IMR-90 (cell line): ENCODE results near the gene KLF8. TPM values are rescaled to one million over a fixed set of nuclear protein-coding genes. Genes with fewer than 3 reads are reported as not detected.

Experiments used
- ATAC-seq: fragments of 200-7000 bp; cut with Tn5 transposase; 2 replicates; pipeline ENCODE4 v1.9.1; 2020; ENCODE audit warnings: low read depth, mild to moderate bottlenecking, moderate library complexity
- BruUV-seq: library from RNA; stranded (reverse); fragments of 400-500 nt; replicated peaks from 2 replicates; lab custom pipeline; 2021; lab: Mats Ljungman, UMichigan
- CTCF ChIA-PET: fragments of 300-600 bp; formaldehyde crosslinking; extraction: SDS; loops from one replicate; lab custom pipeline; 2021; ENCODE audit warnings: antibody characterized with exemption; lab: Yijun Ruan, JAX
- POLR2A ChIA-PET: fragments of 300-600 bp; sonication (Branson Sonifier 250); formaldehyde crosslinking; loops from one replicate; lab custom pipeline; 2022; ENCODE audit warnings: antibody characterized with exemption; ENCODE audit not compliant: unreplicated experiment; lab: Charles Lee
- DNase-seq: peaks from one replicate; pipeline ENCODE4 v3.0.0; 2013
- H2AFZ ChIP-seq: replicated peaks from 2 replicates; pipeline ENCODE3; 2013; ENCODE audit warnings: low read length, mild to moderate bottlenecking; ENCODE audit not compliant: poor library complexity
- H2AK5ac ChIP-seq: 2 replicates; pipeline ENCODE4 v1.6.1; 2013; ENCODE audit warnings: low read depth, low read length, inconsistent platforms
- H2AK9ac ChIP-seq: replicated peaks from 2 replicates; pipeline ENCODE3; 2013; ENCODE audit warnings: mild to moderate bottlenecking, low read depth, low read length, moderate library complexity; ENCODE audit not compliant: poor library complexity
- H2BK120ac ChIP-seq: 2 replicates; pipeline ENCODE4 v1.6.1; 2013; ENCODE audit warnings: low read depth, low read length, inconsistent platforms
- H2BK15ac ChIP-seq: 3 replicates; pipeline ENCODE4 v1.6.1; 2013; ENCODE audit warnings: low read depth, low read length, inconsistent platforms
- H2BK20ac ChIP-seq: 2 replicates; pipeline ENCODE4 v1.6.1; 2013; ENCODE audit warnings: low read depth, mild to moderate bottlenecking, inconsistent platforms, low read length, moderate library complexity
- H2BK5ac ChIP-seq: 2 replicates; pipeline ENCODE4 v1.6.1; 2013; ENCODE audit warnings: mild to moderate bottlenecking, low read depth, low read length, inconsistent platforms; ENCODE audit not compliant: poor library complexity, severe bottlenecking
- H3K14ac ChIP-seq: replicated peaks from 2 replicates; pipeline ENCODE4 v1.6.1; 2013; ENCODE audit warnings: low read depth, low read length, inconsistent platforms
- H3K18ac ChIP-seq: 2 replicates; pipeline ENCODE4 v1.6.1; 2013; ENCODE audit warnings: low read depth, low read length, control low read depth
- H3K23ac ChIP-seq: 2 replicates; pipeline ENCODE4 v1.6.1; 2013; ENCODE audit warnings: low read depth, low read length, inconsistent platforms
- H3K27ac ChIP-seq: 2 replicates; pipeline ENCODE4 v1.5.1; 2013; ENCODE audit warnings: mild to moderate bottlenecking, control low read depth, low read length; ENCODE audit not compliant: insufficient read depth
- H3K27me3 ChIP-seq: 2 replicates; pipeline ENCODE4 v1.6.1; 2013; ENCODE audit warnings: low read length; ENCODE audit not compliant: control insufficient read depth, insufficient read depth
- H3K36me3 ChIP-seq: 2 replicates; pipeline ENCODE4 v1.6.1; 2013; ENCODE audit warnings: low read length, mixed read lengths; ENCODE audit not compliant: control insufficient read depth, insufficient read depth
- H3K4ac ChIP-seq: 2 replicates; pipeline ENCODE4 v1.6.1; 2013; ENCODE audit warnings: low read depth, low read length, inconsistent platforms
- H3K4me1 ChIP-seq: 2 replicates; pipeline ENCODE4 v1.6.1; 2013; ENCODE audit warnings: low read length, mixed read lengths; ENCODE audit not compliant: control insufficient read depth, insufficient read depth
- H3K4me2 ChIP-seq: 2 replicates; pipeline ENCODE4 v1.6.1; 2013; ENCODE audit warnings: low read depth, mild to moderate bottlenecking, control low read depth, low read length, moderate library complexity
- H3K4me3 ChIP-seq: 2 replicates; pipeline ENCODE4 v1.5.1; 2013; ENCODE audit warnings: low read depth, mild to moderate bottlenecking, control low read depth, low read length, moderate library complexity; ENCODE audit not compliant: insufficient read depth
- H3K56ac ChIP-seq: 2 replicates; pipeline ENCODE4 v1.6.1; 2013; ENCODE audit warnings: low read length, inconsistent platforms; ENCODE audit not compliant: insufficient read depth; ENCODE audit errors: extremely low read depth
- H3K79me1 ChIP-seq, 2 experiments: 2 replicates each; pipeline ENCODE4 v1.6.1; 2013; ENCODE audit warnings: low read length in 2 of 2, inconsistent platforms in 1 of 2, low read depth in 1 of 2
- H3K9ac ChIP-seq: 2 replicates; pipeline ENCODE4 v1.6.1; 2013; ENCODE audit warnings: low read depth, low read length, control low read depth
- H3K9me1 ChIP-seq: 2 replicates; pipeline ENCODE4 v1.6.1; 2013; ENCODE audit warnings: low read length, inconsistent platforms; ENCODE audit not compliant: insufficient read depth
- H3K9me3 ChIP-seq: 2 replicates; pipeline ENCODE4 v1.6.1; 2013; ENCODE audit warnings: low read length; ENCODE audit not compliant: control insufficient read depth, insufficient read depth
- H4K20me1 ChIP-seq: 2 replicates; pipeline ENCODE4 v1.6.1; 2013; ENCODE audit warnings: low read length, inconsistent platforms; ENCODE audit not compliant: insufficient read depth
- H4K5ac ChIP-seq: 2 replicates; pipeline ENCODE4 v1.6.1; 2013; ENCODE audit warnings: mild to moderate bottlenecking, low read depth, low read length, control low read depth
- H4K8ac ChIP-seq, 2 experiments: 2 replicates each; pipeline ENCODE4 v1.6.1; 2013; ENCODE audit warnings: low read depth in 2 of 2, low read length in 2 of 2, control low read depth in 1 of 2, inconsistent platforms in 1 of 2
- H4K91ac ChIP-seq: 2 replicates; pipeline ENCODE4 v1.6.1; 2013; ENCODE audit warnings: low read depth, low read length, inconsistent platforms; ENCODE audit not compliant: insufficient read depth
- BHLHE40 ChIP-seq: fragments of 150-350 bp; IDR thresholded peaks from 2 replicates; pipeline ENCODE4 v1.6.1; 2016; ENCODE audit warnings: mild to moderate bottlenecking, low read depth, low read length
- CEBPB ChIP-seq: IDR thresholded peaks from 2 replicates; pipeline ENCODE4 v1.6.1; 2012; ENCODE audit warnings: low read depth, low read length, improper control_type of control experiment
- CHD1 ChIP-seq: IDR thresholded peaks from 2 replicates; pipeline ENCODE4 v1.6.1; 2012; ENCODE audit warnings: low read depth, low read length, improper control_type of control experiment
- CTCF ChIP-seq: conservative IDR thresholded peaks from 2 replicates; pipeline ENCODE4 v1.5.1; 2012; ENCODE audit warnings: mild to moderate bottlenecking, low read depth, low read length, improper control_type of control experiment
- MAZ ChIP-seq: IDR thresholded peaks from 2 replicates; pipeline ENCODE4 v1.6.1; 2012; ENCODE audit warnings: low read depth, mild to moderate bottlenecking, low read length, improper control_type of control experiment, moderate library complexity, borderline replicate concordance
- NFE2L2 ChIP-seq: fragments of 150-350 bp; IDR thresholded peaks from 2 replicates; pipeline ENCODE4 v1.6.1; 2016; ENCODE audit warnings: low read depth, mild to moderate bottlenecking, low read length
- RFX5 ChIP-seq: IDR thresholded peaks from 2 replicates; pipeline ENCODE4 v1.8.0; 2012; ENCODE audit warnings: low read depth, mild to moderate bottlenecking, low read length, moderate library complexity
- SMC3 ChIP-seq: fragments of 150-350 bp; IDR thresholded peaks from 2 replicates; pipeline ENCODE4 v1.6.1; 2016; ENCODE audit warnings: low read depth, mild to moderate bottlenecking, antibody characterized with exemption, low read length, moderate library complexity
- USF2 ChIP-seq: fragments of 150-350 bp; IDR thresholded peaks from 2 replicates; pipeline ENCODE4 v1.6.1; 2017; ENCODE audit warnings: mild to moderate bottlenecking, antibody characterized with exemption, low read length, low read depth
- WGBS, 2 experiments: methylation state at CpG; one replicate each; pipeline versions ENCODE4 v1.1.5 to v1.1.7; 2013; ENCODE audit warnings: missing lambda C conversion rate in 2 of 2; ENCODE audit not compliant: insufficient read length in 1 of 2; ENCODE audit errors: extremely low coverage in 2 of 2; 5-methylcytosine and 5-hydroxymethylcytosine counted together
- dilution Hi-C: fragments of 300-500 bp; cut with HindIII; formaldehyde crosslinking; loops from one replicate; pipeline ENCODE4 v1.14.3; 2018; ENCODE audit warnings: low sequenced_read_pairs; ENCODE audit not compliant: unreplicated experiment
- in situ Hi-C: fragments of 300-500 bp; cut with MboI; formaldehyde crosslinking; loops from 3 replicates; pipeline ENCODE4 v1.14.3; 2019; ENCODE audit warnings: low sequenced_read_pairs, inconsistent platforms, mixed read lengths
- intact Hi-C: fragments of 100-400 bp; cut with micrococcal nuclease; formaldehyde crosslinking; loops from 2 replicates; pipeline ENCODE4 v1.10.0; 2022
- polyA plus RNA-seq, 3 experiments: library from polyadenylated mRNA; depleted of rRNA; stranded (reverse); fragments of >200 nt; gene quantifications; 2 replicates each; pipeline ENCODE4 v1.2.3, GENCODE V29; 2012; ENCODE audit warnings: low replicate concordance in 1 of 3
- total RNA-seq: library from RNA; depleted of rRNA; stranded (reverse); fragments of >200 nt; gene quantifications from 2 replicates; pipeline ENCODE4 v1.2.3, GENCODE V29; 2012
- TF ChIP-seq, protein P1 (sequence below): fragments of 150-350 bp; IDR thresholded peaks from 2 replicates; pipeline ENCODE4 v1.6.1; 2016; ENCODE audit warnings: low read depth, mild to moderate bottlenecking, low read length, moderate library complexity, borderline replicate concordance

Gene KLF8
- total and polyA plus RNA-seq, 2 of the 4 experiments (the other 2 are of a cell fraction), result 0.07 TPM; not detected in 1

DNA sequence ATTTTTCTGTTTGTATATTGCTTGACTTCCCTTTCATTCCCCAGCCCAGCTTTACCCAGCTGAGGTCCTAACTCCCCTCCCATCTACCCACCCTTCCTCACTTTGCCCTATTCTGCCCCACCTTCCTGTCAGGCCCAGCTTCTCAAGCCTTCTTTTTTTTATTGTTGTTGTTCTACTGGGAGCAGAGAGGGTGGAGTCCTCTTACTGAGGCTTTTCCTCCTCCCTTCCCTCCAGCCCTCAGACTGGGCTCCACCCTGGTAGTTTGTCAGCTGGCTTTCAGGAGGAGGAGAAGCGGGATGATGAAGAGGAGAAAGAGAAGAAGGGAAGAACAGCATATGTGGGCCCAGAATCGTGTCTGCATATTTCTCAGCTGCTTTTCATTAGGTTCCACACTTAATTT, 3.2 kb upstream of the KLF8 start:
- H3K9ac ChIP-seq, result no peak overlapping the region
- H3K27me3 ChIP-seq, result peaks cover 4% of the 10 kb centered on the region
- H2AFZ ChIP-seq, result no peak overlapping the region
- no peak overlapping the region for H3K56ac ChIP-seq
- no peaks in the 10 kb centered on the region for H3K4me1 ChIP-seq
- H4K91ac ChIP-seq, result no peak overlapping the region
- H2BK120ac ChIP-seq, result no peak overlapping the region
- H4K5ac ChIP-seq, result no peak overlapping the region
- no TSS peak for BruUV-seq
- no peaks in the 10 kb centered on the region for H3K79me1 ChIP-seq
- no peak overlapping the region for H4K8ac ChIP-seq
- dilution Hi-C loops, result no loop called here
- no peaks in the 10 kb centered on the region for H4K20me1 ChIP-seq
- ChIA-PET POLR2A (no interaction called here), CTCF (interaction anchor here (0.6 kb wide), 1 partner anchor 43 kb away, joined by 4 read pairs; no protein-coding TSS in a partner anchor)
- H3K4me3 ChIP-seq, result no peak overlapping the region
- no peaks in the 10 kb centered on the region for H3K9me1 ChIP-seq
- no peak overlapping the region for H3K23ac ChIP-seq
- H3K4me2 ChIP-seq, result no peak overlapping the region
- no peak overlapping the region for H2AK9ac ChIP-seq
- intact Hi-C loops, result no loop called here
- H2BK15ac ChIP-seq, result no peak overlapping the region
- H3K14ac ChIP-seq, result no peak overlapping the region
- no peak overlapping the region for H2BK5ac ChIP-seq
- TF ChIP-seq SMC3, result no peak
- TF ChIP-seq CEBPB, result no peak
- TF ChIP-seq, protein P1, sequence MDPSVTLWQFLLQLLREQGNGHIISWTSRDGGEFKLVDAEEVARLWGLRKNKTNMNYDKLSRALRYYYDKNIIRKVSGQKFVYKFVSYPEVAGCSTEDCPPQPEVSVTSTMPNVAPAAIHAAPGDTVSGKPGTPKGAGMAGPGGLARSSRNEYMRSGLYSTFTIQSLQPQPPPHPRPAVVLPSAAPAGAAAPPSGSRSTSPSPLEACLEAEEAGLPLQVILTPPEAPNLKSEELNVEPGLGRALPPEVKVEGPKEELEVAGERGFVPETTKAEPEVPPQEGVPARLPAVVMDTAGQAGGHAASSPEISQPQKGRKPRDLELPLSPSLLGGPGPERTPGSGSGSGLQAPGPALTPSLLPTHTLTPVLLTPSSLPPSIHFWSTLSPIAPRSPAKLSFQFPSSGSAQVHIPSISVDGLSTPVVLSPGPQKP, result no peak
- no peak for TF ChIP-seq BHLHE40
- no peak for TF ChIP-seq USF2
- TF ChIP-seq NFE2L2, result no peak
- TF ChIP-seq CTCF, result no peak
- no peak for TF ChIP-seq RFX5
- TF ChIP-seq MAZ, result no peak
- TF ChIP-seq CHD1, result no peak
- no peak overlapping the region for H3K4ac ChIP-seq
- no peak overlapping the region for H2AK5ac ChIP-seq
- no peak for DNase-seq
- ATAC-seq, result no peak
- H3K27ac ChIP-seq, result no peak overlapping the region
- H3K36me3 ChIP-seq, result no peaks in the 10 kb centered on the region
- no CpG with 5 or more reads among the region's 2 CpGs for WGBS, 2 experiments
- in situ Hi-C loops, result no loop called here
- no peak overlapping the region for H3K18ac ChIP-seq
- no peaks in the 10 kb centered on the region for H3K9me3 ChIP-seq
- H2BK20ac ChIP-seq, result no peak overlapping the region
